Adipocyte (in vitro differentiated cells): ENCODE measurements around the gene CRB2.

Experiments
- DNase-seq: peaks from one replicate; pipeline ENCODE4 v3.0.0-alpha.2; 2015; ENCODE audit warnings: low read depth
- H3K27me3 ChIP-seq: replicated peaks from 2 replicates; pipeline ENCODE4 v1.7.0; 2013; ENCODE audit warnings: mild to moderate bottlenecking, low read length, moderate library complexity; ENCODE audit not compliant: control insufficient read depth, insufficient read depth
- H3K36me3 ChIP-seq: 2 replicates; pipeline ENCODE4 v1.7.0; 2013; ENCODE audit warnings: low read length, mild to moderate bottlenecking, moderate library complexity; ENCODE audit not compliant: control insufficient read depth, insufficient read depth, severe bottlenecking
- H3K4me1 ChIP-seq: 2 replicates; pipeline ENCODE4 v1.7.0; 2013; ENCODE audit warnings: mild to moderate bottlenecking, low read length, moderate library complexity; ENCODE audit not compliant: control insufficient read depth, insufficient read depth
- H3K4me3 ChIP-seq: 2 replicates; pipeline ENCODE4 v1.7.0; 2013; ENCODE audit warnings: mild to moderate bottlenecking, low read length, moderate library complexity
- H3K9ac ChIP-seq: 2 replicates; pipeline ENCODE4 v1.7.0; 2013; ENCODE audit warnings: mild to moderate bottlenecking, low read length, moderate library complexity
- H3K9me3 ChIP-seq: 2 replicates; pipeline ENCODE4 v1.7.0; 2013; ENCODE audit warnings: mild to moderate bottlenecking, low read length, moderate library complexity; ENCODE audit not compliant: control insufficient read depth

Gene CRB2

DNA sequence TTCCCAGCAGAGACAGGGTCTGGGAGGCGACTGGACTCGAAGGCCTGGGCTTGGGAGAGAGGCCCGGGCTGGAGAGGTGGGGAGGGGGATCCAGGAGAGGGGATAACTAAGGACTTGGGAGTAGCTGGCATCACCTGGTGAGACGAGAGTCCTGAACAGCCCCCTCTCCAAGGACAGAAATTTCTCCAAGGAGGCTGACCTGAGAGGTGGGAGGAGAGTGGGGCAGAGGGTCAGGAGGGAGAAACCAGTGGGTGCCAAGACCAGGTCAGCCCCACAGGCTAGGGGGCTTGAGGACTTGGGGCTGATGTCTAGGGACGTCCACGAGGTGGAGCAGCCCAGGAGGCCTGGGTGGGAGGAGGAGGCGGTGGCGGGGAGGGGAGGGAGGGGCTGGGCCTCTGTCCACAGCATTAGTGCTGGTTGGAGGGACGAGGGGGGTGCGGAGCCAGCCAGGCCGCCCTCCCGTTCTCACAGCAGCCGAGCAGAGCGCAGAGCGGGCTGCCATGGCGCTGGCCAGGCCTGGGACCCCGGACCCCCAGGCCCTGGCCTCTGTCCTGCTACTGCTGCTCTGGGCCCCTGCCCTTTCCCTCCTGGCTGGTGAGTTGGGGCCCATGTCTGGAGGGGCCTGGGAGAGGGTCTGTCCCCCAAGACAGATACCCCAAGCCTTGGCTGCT is at the start of gene CRB2:
Gene CRB2, plus strand, starts transcription at position 437 of the 671 bp plus-strand sequence. Its CDS starts 64 bp downstream, at position 501.
- no peak within 1 kb of the TSS for H3K4me3 ChIP-seq
- H3K4me1 ChIP-seq, result peaks cover 4% of the 10 kb centered on the region
- H3K9ac ChIP-seq, result no peak within 1 kb of the TSS
- H3K9me3 ChIP-seq, result no peaks in the 10 kb centered on the region
- H3K36me3 ChIP-seq, result no peaks in the 10 kb centered on the region
- peaks cover 41% of the 10 kb centered on the region for H3K27me3 ChIP-seq
- DNase-seq, result no peak

DNA sequence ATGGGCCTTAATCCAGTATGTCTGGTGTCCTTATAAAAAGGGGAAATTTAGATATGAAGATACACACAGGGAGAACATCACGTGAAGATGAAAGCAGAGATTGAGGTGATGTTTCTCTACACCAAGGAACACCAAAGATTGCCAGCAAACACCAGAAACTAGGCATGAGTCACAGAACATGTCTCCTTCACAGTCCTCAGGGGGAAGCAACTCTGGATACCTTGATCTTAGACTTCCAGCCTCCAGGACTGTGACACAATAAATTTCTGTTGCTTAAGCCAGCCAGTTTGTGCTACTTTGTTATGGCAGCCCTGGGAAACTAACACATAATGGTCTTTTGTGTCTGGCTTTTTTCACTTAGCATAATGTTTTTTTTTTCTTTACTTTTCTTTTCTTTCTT is 46.4 kb upstream of the CRB2 start:
- no peak for DNase-seq
- Histone ChIP-seq H3K4me3 (no peak overlapping the region), H3K27me3 (peaks cover 24% of the 10 kb centered on the region), H3K9me3 (no peaks in the 10 kb centered on the region), H3K36me3 (no peaks in the 10 kb centered on the region), H3K9ac (no peak overlapping the region), H3K4me1 (peaks cover 14% of the 10 kb centered on the region)

DNA sequence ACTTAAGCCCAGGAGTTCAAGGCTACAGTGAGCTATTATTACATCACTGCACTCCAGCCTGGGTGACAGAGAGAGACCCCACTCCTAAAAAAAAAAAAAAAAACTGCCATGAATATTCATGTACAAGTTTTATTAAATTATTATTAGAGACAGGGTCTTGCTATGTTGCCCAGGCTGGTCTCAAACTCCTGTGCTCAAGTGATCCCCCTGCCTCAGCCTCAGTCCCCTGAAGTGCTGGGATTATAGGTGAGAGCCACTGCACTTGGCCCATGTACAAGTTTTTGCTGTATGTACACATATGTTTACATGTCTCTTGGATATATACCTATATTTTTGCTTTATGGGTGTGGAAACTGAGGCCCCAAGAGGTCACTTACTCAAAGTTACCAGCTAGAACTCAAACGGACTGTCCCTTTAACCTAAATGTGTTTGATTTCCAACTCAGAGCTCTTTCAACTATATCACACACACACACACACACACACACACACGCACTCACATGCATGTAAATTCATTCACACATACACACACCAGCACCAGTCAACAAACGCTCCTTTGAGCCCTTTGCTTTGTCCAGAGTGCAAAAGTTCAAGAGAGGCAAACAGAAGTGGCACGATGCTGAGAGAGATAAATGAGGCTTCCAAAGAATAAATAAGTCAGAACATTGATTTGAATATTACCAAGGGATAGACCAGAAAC is 45.3 kb upstream of the CRB2 start:
- Histone ChIP-seq H3K9ac (no peak overlapping the region), H3K4me1 (peaks cover 14% of the 10 kb centered on the region), H3K9me3 (no peaks in the 10 kb centered on the region), H3K4me3 (no peak overlapping the region), H3K27me3 (peaks cover 24% of the 10 kb centered on the region), H3K36me3 (no peaks in the 10 kb centered on the region)
- DNase-seq, result no peak

DNA sequence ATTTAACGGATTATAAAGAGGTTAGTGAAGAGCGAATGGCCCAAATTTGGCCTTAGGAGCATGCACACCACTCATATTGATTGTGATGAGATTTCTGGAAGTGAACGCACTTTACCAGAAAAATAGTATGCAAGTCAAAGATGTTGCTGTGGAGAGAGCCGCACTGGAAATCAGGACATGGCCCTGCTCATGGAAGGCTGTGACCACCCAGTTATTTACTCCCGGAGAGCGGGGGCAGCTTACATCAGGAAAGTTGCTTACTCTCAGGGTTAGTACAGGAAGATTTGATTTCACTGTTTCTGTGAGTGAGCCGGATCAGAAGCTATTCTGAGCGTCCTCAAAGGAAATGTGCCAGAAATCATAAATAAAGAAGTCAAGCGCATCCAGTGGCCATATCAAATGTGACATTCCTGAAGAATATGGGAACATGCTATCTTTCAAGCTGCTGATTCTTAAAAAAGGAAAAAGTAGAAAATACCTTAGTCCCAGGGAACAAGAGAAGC is 44.7 kb upstream of the CRB2 start:
- Histone ChIP-seq H3K9ac (no peak overlapping the region), H3K4me1 (peaks cover 14% of the 10 kb centered on the region), H3K4me3 (no peak overlapping the region), H3K36me3 (no peaks in the 10 kb centered on the region), H3K27me3 (peaks cover 24% of the 10 kb centered on the region), H3K9me3 (no peaks in the 10 kb centered on the region)
- DNase-seq, result no peak

DNA sequence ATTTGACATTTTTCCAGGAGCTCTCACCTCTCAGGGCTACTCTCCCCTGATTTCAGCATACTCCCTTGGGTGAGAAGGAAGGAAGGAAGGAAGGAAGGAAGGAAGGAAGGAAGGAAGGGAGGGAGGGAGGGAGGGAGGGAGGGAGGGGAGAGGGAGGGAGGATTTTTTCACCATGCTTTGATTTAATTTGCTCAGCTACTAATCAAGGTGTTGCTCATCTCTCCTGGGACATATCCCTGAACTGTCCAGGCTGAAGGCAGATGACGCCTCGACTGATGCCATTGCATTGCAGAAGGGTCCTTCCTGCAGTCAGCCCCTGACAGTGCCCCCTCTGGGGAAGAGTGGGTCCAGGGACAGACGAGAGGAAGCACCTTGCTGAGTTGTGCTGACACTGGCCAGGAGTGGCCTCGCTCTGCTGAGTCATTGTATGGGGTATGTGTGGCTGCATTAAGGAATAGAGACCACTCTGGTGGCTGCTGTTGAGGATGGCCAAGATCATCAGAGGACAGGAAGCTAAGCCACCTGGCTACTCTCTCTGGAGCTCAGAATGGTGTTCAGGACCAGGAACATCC is 43.6 kb upstream of the CRB2 start:
- H3K4me3 ChIP-seq, result no peak overlapping the region
- no peak overlapping the region for H3K9ac ChIP-seq
- no peaks in the 10 kb centered on the region for H3K9me3 ChIP-seq
- H3K4me1 ChIP-seq, result peaks cover 4% of the 10 kb centered on the region
- no peaks in the 10 kb centered on the region for H3K36me3 ChIP-seq
- DNase-seq, result no peak
- peaks cover 24% of the 10 kb centered on the region for H3K27me3 ChIP-seq

DNA sequence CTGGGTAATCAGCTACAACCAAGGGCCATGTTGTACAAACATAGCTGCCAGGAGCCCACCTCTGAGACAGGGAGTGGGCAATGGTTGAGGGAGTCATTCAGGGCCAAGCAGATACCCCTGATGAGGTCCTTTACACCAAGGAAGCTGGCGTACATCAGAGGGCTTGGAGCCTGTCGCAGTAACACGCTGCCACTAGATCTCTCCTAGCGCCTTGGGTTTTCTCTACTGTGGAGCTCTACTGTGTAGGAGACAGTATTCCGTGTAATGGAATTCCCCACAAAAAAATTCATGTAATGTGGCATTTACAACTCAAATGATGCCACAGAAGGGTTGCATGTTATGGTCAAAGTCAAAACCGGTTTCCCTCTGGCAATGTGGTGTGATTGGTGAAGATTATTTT is 41.4 kb upstream of the CRB2 start:
- Histone ChIP-seq H3K4me3 (no peak overlapping the region), H3K4me1 (no peaks in the 10 kb centered on the region), H3K9ac (no peak overlapping the region), H3K27me3 (peaks cover 31% of the 10 kb centered on the region), H3K36me3 (no peaks in the 10 kb centered on the region), H3K9me3 (no peaks in the 10 kb centered on the region)
- no peak for DNase-seq

DNA sequence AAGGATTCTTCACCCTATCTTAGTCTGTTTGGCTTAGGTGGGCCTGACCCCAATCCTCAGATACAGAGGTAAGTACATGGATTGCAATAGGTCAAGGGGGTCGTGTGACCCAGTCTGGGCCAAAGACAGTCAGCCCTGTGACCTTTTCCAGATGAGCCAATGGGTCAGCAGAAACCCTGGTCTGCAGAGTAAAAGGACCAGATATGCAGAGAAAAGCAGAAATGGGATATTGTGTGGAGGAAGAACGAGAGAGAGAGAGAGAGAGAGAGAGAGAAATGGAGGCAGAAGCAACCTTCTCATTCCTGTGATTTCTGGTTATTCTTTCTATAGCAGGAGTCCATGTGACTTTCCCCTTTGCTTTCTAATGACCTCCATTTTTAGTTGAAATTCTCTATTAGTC is 40.4 kb upstream of the CRB2 start:
- no peaks in the 10 kb centered on the region for H3K4me1 ChIP-seq
- H3K36me3 ChIP-seq, result no peaks in the 10 kb centered on the region
- H3K9ac ChIP-seq, result no peak overlapping the region
- H3K27me3 ChIP-seq, result peaks cover 34% of the 10 kb centered on the region
- H3K4me3 ChIP-seq, result no peak overlapping the region
- no peak for DNase-seq
- H3K9me3 ChIP-seq, result no peaks in the 10 kb centered on the region

DNA sequence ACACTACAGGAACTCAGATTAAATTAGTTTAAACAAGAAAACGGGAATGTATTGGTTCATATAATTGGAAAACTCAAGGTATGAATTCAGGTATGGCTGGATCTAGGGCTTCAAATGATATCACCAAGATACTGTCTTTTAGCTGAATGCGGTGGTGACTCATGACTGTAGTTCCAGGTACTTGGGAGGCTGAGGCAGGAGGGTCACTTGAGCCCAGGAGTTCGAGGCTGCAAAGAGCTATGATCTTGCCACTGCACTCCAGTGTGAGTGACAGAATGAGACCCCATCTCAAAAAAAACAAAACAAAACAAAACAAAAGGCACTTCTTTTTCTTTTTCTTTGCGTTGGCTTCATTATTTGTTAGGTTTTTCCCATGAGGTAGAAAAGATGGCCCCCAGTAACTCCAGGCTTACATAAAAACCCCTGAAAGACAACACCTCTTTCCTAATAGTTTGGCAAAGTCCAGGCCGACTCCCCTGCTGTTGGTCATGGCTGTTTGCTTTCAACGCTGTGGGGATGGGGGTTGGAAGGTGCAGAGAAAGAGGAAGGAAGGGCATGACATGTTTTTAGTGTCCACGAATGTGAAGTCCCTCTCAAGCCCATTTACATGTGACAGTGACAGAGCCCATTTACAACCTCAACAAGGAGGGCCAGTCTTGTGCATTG is 39.8 kb upstream of the CRB2 start:
- H3K36me3 ChIP-seq, result no peaks in the 10 kb centered on the region
- H3K9me3 ChIP-seq, result no peaks in the 10 kb centered on the region
- H3K27me3 ChIP-seq, result peaks cover 36% of the 10 kb centered on the region
- no peak overlapping the region for H3K4me3 ChIP-seq
- no peak for DNase-seq
- H3K9ac ChIP-seq, result no peak overlapping the region
- no peaks in the 10 kb centered on the region for H3K4me1 ChIP-seq

DNA sequence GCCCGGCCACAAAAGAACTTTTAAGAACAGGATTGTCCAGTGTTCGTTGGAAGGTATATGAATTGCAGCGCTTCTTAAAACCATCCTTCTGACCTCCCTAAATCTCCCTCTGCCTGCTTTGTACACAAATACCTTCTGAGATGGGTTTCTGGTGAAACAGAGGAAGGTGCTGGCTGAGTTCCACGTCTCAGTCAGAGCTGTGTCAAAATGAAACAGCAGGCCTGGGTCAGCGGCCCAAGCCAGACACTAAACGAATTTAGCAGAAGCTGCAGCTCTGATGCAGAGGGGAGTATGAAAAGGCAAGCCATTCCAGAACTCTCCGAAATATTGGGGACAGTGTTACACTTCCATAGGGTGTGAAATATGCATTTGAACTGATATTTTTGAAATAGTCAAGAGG is 37.8 kb upstream of the CRB2 start:
- Histone ChIP-seq H3K9ac (no peak overlapping the region), H3K27me3 (peaks cover 34% of the 10 kb centered on the region), H3K4me3 (no peak overlapping the region), H3K36me3 (no peaks in the 10 kb centered on the region), H3K4me1 (no peaks in the 10 kb centered on the region), H3K9me3 (peaks cover 4% of the 10 kb centered on the region)
- no peak for DNase-seq

DNA sequence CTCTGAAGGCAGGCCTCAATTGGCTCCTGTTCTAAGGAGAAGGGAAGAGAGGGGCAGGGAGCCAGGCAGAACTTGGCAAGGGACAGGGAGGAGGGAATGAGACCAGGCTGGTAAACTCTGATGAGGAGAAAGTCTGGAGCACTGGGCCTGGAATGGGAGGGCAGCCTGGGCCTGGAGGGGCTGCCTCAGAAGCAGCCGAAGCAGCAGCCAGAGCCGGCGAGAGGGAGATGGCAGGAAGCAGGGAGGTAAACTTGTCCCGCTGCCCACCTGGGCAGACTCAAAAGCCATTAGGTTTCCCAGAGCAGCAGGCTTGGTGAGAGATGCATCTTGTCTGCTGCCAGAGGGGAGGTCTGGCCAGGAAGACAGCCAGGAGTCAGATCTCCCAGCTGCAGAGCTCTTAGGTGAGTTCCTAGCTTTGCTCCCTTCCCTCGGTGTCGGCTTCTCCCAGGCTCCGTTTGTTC is 37.0 kb upstream of the CRB2 start:
- no peak for DNase-seq
- no peaks in the 10 kb centered on the region for H3K4me1 ChIP-seq
- H3K36me3 ChIP-seq, result no peaks in the 10 kb centered on the region
- no peak overlapping the region for H3K9ac ChIP-seq
- peaks cover 4% of the 10 kb centered on the region for H3K9me3 ChIP-seq
- H3K27me3 ChIP-seq, result peaks cover 34% of the 10 kb centered on the region
- H3K4me3 ChIP-seq, result no peak overlapping the region
